Neural cell (in vitro differentiated cells): Measurements from ENCODE around the gene KIF5C.

Experiments used
- CTCF ChIP-seq: fragments of 450-650 bp; IDR thresholded peaks from 2 replicates; pipeline ENCODE4 v1.5.1; 2014; ENCODE audit warnings: antibody characterized with exemption, mild to moderate bottlenecking, moderate library complexity; ENCODE audit not compliant: poor library complexity, severe bottlenecking
- EZH2 ChIP-seq: fragments of 200-600, 300-800 bp; shearing (Covaris generic), sonication (generic); IDR thresholded peaks from 2 replicates; pipeline ENCODE4 v1.6.1; 2014; ENCODE audit warnings: antibody characterized with exemption, low read length, borderline replicate concordance, mild to moderate bottlenecking; ENCODE audit not compliant: insufficient read depth, poor library complexity, severe bottlenecking

GRCh38 chr2:148826791-148827190 lies 48.2 kb upstream of the KIF5C start:
- TF ChIP-seq CTCF (no peak), EZH2 (no peak)
